Lower leg skin (tissue), 4 donors: ENCODE data around the gene ZDHHC8. TPM values are rescaled to one million over a fixed set of nuclear protein-coding genes. Genes with fewer than 3 reads are reported as not detected.

Experiments
- DNase-seq, 2 donors: peaks; one replicate each; pipeline ENCODE4 v3.0.0-alpha.2; 2019; ENCODE audit warnings: low spot score in 2 of 2
- H3K4me3 ChIP-seq: fragments of 200-600 bp; sonication (generic); 2 replicates; pipeline ENCODE4 v1.5.1; 2017; ENCODE audit warnings: mild to moderate bottlenecking, low read depth; ENCODE audit not compliant: poor library complexity, severe bottlenecking
- POLR2A ChIP-seq, 2 donors: fragments of 450-650 bp; IDR thresholded peaks; one replicate each; pipeline ENCODE4 v1.6.1; 2016 to 2017; ENCODE audit warnings: antibody characterized with exemption in 2 of 2, mild to moderate bottlenecking in 1 of 2, moderate library complexity in 1 of 2
- WGBS, 2 donors: methylation state at CpG; one replicate each; pipeline ENCODE4 v1.1.5; 2018; 5-methylcytosine and 5-hydroxymethylcytosine counted together
- intact Hi-C: fragments of 100-400 bp; cut with DNase I; formaldehyde crosslinking; loops from one replicate; pipeline ENCODE4 v1.15.0; 2023; ENCODE audit warnings: low total_unique reads
- total RNA-seq, 4 donors: library from RNA; depleted of rRNA; stranded (reverse); fragments of >200 nt; gene quantifications; one replicate each; pipeline ENCODE4 v1.1.0, GENCODE V29; 2016
- TF ChIP-seq, protein P1 (sequence below), 3 donors: fragments of 450-650 bp; IDR thresholded peaks; one replicate each; pipeline ENCODE4 v1.5.1; 2016; ENCODE audit warnings: antibody characterized with exemption in 3 of 3, mild to moderate bottlenecking in 3 of 3, moderate library complexity in 2 of 3

ZDHHC8 gene
- total RNA-seq, 4 donors from 2014 or later: 17.8 to 30.0 (median 26.1) TPM

DNA sequence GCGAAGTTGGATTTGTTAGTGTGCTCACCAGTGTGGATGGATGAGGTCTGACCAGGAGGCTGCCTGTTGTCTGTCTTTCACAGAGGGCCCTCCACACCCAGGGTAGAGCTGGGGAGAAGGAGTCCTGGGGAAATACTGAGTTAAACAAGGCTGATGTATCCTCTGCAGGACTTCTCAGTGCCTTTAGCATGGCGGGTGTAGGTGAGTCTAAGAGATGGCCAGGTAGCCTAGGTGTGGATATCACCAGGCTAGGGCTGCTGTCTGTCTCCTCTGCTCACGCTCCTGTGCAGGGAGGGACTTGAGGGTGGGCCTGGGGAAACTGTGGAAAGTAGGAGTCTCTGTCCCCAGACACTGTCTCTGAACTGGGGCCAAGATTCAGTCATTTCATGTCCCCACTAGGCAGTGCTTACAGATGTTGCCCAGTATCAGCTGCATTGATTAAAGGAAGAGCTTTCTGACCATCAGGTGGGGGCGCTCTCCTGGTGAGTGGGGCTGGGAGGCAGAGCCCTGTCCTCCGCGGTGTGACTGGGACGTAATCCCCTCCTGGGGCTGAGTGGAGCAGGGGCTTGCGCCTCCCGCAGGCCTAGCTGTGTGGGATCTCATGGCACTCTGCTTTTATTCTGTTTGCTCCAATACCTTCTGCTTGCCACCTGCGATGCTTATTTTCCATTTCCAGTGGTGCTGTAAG lies 54.7 kb downstream of the ZDHHC8 start:
- no peak for DNase-seq
- WGBS, 2 donors: 63 to 70% methylated on average over 10 of the region's 10 CpGs
- intact Hi-C loops: no loop called here
- no peak overlapping the region for H3K4me3 ChIP-seq
- no peak for TF ChIP-seq POLR2A (IDR thresholded peaks at IDR 0.05)
- TF ChIP-seq, protein P1, sequence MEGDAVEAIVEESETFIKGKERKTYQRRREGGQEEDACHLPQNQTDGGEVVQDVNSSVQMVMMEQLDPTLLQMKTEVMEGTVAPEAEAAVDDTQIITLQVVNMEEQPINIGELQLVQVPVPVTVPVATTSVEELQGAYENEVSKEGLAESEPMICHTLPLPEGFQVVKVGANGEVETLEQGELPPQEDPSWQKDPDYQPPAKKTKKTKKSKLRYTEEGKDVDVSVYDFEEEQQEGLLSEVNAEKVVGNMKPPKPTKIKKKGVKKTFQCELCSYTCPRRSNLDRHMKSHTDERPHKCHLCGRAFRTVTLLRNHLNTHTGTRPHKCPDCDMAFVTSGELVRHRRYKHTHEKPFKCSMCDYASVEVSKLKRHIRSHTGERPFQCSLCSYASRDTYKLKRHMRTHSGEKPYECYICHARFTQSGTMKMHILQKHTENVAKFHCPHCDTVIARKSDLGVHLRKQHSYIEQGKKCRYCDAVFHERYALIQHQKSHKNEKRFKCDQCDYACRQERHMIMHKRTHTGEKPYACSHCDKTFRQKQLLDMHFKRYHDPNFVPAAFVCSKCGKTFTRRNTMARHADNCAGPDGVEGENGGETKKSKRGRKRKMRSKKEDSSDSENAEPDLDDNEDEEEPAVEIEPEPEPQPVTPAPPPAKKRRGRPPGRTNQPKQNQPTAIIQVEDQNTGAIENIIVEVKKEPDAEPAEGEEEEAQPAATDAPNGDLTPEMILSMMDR (IDR thresholded peaks at IDR 0.05): no peak

DNA sequence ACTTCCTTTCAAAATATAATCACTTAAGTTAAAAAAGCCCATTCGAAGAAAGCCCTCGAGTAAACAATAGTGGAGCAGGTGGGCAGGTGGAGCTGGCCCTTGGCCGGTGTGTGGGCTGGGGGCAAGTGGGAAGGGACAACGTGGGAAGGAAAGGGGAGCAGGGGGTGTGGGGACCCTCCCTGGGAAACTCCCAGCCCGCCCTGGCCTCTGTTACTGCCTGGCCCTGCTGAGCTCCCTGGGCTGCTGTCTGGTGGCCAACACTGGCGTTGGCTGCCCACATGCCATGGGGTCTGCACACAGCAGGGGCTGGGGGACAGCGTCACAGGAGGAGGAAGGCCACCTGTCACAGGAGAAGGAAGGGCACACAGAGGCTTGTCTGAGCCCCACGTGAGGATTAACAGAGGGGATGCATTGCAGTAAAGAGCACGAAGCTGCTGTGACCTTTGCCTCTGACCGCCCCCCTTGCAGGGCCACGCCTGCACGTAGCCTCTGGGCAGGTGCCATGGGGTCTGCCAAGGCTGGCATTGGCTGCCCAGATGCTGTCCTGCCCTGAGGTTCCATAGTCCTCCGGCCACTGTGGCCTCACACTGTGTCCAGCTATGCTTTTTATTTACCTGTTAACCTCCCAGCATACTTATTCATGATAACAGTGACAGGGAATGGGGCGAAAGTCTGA lies 55.4 kb downstream of the ZDHHC8 start:
- H3K4me3 ChIP-seq: no peak overlapping the region
- DNase-seq: no peak
- TF ChIP-seq, protein P1 (IDR thresholded peaks at IDR 0.05): no peak
- TF ChIP-seq POLR2A (IDR thresholded peaks at IDR 0.05): no peak
- intact Hi-C loops: no loop called here
- 68 to 69% methylated on average over 14 of the region's 14 CpGs for WGBS, 2 donors

- no peak for TF ChIP-seq POLR2A (IDR thresholded peaks at IDR 0.05)
- TF ChIP-seq, protein P1 (IDR thresholded peaks at IDR 0.05): no peak
- no peak for DNase-seq
- WGBS, 2 donors: 80 to 88% methylated on average over 6 to 11 of the region's 12 CpGs
- intact Hi-C loops: no loop called here
- no peak overlapping the region for H3K4me3 ChIP-seq
Observed at GRCh38 chr22:20187777-20188566, 56.4 kb downstream of the ZDHHC8 start.

GRCh38 chr22:20188567-20188877 lies 56.9 kb downstream of the ZDHHC8 start:
- no peak for DNase-seq
- 98 to 99% methylated on average over 6 of the region's 6 CpGs for WGBS, 2 donors
- intact Hi-C loops: no loop called here
- no peak overlapping the region for H3K4me3 ChIP-seq
- TF ChIP-seq, protein P1 (IDR thresholded peaks at IDR 0.05): no peak
- no peak for TF ChIP-seq POLR2A (IDR thresholded peaks at IDR 0.05)

- DNase-seq: no peak
- TF ChIP-seq POLR2A (IDR thresholded peaks at IDR 0.05): no peak
- TF ChIP-seq, protein P1 (IDR thresholded peaks at IDR 0.05): no peak
- H3K4me3 ChIP-seq: no peak overlapping the region
- WGBS, 2 donors: 55 to 73% methylated on average over 10 of the region's 10 CpGs
- intact Hi-C loops: no loop called here
Observed at GRCh38 chr22:20191000-20191515, 59.5 kb downstream of the ZDHHC8 start.
